IPS-18a (cell line): Measurements from ENCODE around the gene EVI5.

Source experiments
- H3K27ac ChIP-seq: one replicate; pipeline ENCODE4 v1.5.1; 2013; ENCODE audit warnings: low read length
- H3K27me3 ChIP-seq: one replicate; pipeline ENCODE4 v1.6.1; 2013; ENCODE audit warnings: mild to moderate bottlenecking, low read length; ENCODE audit not compliant: control insufficient read depth, insufficient read depth
- H3K36me3 ChIP-seq: one replicate; pipeline ENCODE4 v1.6.1; 2013; ENCODE audit warnings: low read depth, low read length; ENCODE audit not compliant: control insufficient read depth
- H3K4me1 ChIP-seq: one replicate; pipeline ENCODE4 v1.6.1; 2013; ENCODE audit warnings: low read depth, low read length; ENCODE audit not compliant: control insufficient read depth
- H3K4me3 ChIP-seq: one replicate; pipeline ENCODE4 v1.5.1; 2013; ENCODE audit warnings: low read length
- H3K9ac ChIP-seq: one replicate; pipeline ENCODE4 v1.6.1; 2013; ENCODE audit warnings: mild to moderate bottlenecking, low read length, moderate library complexity
- H3K9me3 ChIP-seq: one replicate; pipeline ENCODE4 v1.6.1; 2013; ENCODE audit warnings: low read depth, low read length; ENCODE audit not compliant: control insufficient read depth

EVI5 gene

GRCh38 chr1:92817137-92817697 is 32.3 kb upstream of the EVI5 start:
- Histone ChIP-seq H3K27ac (no peak overlapping the region), H3K36me3 (no peaks in the 10 kb centered on the region), H3K9me3 (no peaks in the 10 kb centered on the region), H3K27me3 (no peaks in the 10 kb centered on the region), H3K9ac (no peak overlapping the region), H3K4me1 (no peaks in the 10 kb centered on the region), H3K4me3 (no peak overlapping the region)

DNA sequence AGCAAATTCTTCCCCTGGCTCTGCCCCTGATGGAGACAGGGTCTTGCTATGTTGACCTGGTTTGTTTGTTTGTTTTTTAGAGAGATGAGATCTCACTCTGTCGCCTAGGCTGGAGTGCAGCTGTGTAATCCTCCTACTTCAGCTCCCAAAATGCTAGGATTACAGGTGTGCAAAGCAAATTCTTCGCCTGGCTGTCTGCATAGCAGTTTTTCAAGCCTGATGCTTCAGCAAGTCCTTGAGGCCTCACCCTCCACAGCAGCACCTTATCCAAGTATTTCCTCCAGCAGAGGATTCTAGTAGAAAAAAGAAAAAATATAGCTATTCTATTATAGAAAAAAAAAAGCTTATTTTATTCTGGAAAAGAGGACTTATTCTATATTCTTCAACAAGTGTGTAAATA is 31.8 kb upstream of the EVI5 start:
- no peaks in the 10 kb centered on the region for H3K4me1 ChIP-seq
- no peaks in the 10 kb centered on the region for H3K36me3 ChIP-seq
- H3K9me3 ChIP-seq, result no peaks in the 10 kb centered on the region
- no peaks in the 10 kb centered on the region for H3K27me3 ChIP-seq
- no peak overlapping the region for H3K9ac ChIP-seq
- no peak overlapping the region for H3K27ac ChIP-seq
- no peak overlapping the region for H3K4me3 ChIP-seq

- Histone ChIP-seq H3K4me1 (no peaks in the 10 kb centered on the region), H3K36me3 (no peaks in the 10 kb centered on the region), H3K27ac (no peak overlapping the region), H3K9ac (no peak overlapping the region), H3K9me3 (no peaks in the 10 kb centered on the region), H3K4me3 (no peak overlapping the region), H3K27me3 (no peaks in the 10 kb centered on the region)
Measured at GRCh38 chr1:92808381-92808780, 23.5 kb upstream of the EVI5 start.

DNA sequence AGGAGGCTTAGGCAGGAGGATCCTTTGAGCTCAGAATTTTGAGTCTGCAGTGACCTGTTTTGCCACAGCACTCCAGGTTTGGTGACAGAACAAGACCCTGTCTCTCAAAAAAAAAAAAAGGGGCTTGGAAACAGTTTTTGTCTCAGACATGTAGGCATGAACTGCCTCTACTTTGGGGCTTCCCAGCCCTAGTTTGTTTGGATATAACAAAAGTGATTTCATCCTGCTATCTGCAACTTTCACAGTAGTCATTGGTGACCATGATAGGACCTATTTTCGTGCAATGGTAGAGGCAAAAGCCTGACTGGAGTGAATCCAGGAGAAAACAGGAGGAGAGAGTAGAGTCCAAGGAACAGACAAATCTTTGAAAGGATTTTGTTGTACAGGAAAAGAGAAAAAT is 20.3 kb upstream of the EVI5 start:
- no peaks in the 10 kb centered on the region for H3K4me1 ChIP-seq
- H3K36me3 ChIP-seq, result no peaks in the 10 kb centered on the region
- no peak overlapping the region for H3K4me3 ChIP-seq
- H3K27me3 ChIP-seq, result no peaks in the 10 kb centered on the region
- H3K27ac ChIP-seq, result no peak overlapping the region
- no peak overlapping the region for H3K9ac ChIP-seq
- H3K9me3 ChIP-seq, result no peaks in the 10 kb centered on the region

GRCh38 chr1:92804721-92805201 is 19.9 kb upstream of the EVI5 start:
- Histone ChIP-seq H3K4me3 (no peak overlapping the region), H3K27ac (no peak overlapping the region), H3K9me3 (no peaks in the 10 kb centered on the region), H3K36me3 (no peaks in the 10 kb centered on the region), H3K27me3 (no peaks in the 10 kb centered on the region), H3K4me1 (no peaks in the 10 kb centered on the region), H3K9ac (no peak overlapping the region)

DNA sequence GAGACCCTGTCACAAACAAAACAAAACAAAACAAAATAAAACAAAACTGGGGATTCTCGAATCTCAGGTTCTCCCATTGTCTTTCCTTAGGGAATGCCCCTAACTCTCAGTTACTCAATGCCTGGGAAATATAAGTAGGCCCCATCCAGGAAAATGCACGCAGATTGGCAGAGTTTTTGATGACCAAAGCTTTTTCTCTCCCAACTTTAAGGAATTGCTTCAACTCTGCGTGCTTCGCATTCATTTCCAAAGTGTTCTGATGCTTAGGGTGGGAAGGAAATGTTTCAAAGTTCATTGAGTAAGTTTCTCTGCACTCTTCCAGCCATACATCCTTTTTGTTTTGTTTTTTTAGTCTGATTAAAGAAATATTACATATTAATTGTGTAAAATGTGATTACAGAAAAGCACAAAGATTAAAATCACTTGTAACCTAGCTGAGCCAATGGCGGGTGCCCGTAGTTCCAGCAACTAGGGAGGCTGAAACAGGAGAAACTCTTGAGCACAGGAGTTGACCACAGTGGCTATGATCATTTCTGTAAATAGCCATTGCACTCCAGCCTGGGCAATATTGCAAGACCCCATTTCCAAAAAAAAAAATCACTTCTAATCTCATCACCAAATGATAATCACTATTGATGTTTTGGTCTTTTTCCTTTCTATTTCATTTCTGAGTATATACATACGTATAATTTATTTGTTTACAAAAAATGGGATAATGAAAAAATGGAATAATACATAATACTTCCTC is 18.4 kb upstream of the EVI5 start:
- H3K27me3 ChIP-seq, result no peaks in the 10 kb centered on the region
- no peak overlapping the region for H3K27ac ChIP-seq
- no peak overlapping the region for H3K9ac ChIP-seq

GRCh38 chr1:92797961-92798360 is 13.1 kb upstream of the EVI5 start:
- H3K4me3 ChIP-seq, result no peak overlapping the region
- no peak overlapping the region for H3K9ac ChIP-seq
- no peak overlapping the region for H3K27ac ChIP-seq
- peaks cover under 1% of the 10 kb centered on the region for H3K4me1 ChIP-seq
- no peaks in the 10 kb centered on the region for H3K9me3 ChIP-seq
- no peaks in the 10 kb centered on the region for H3K27me3 ChIP-seq
- no peaks in the 10 kb centered on the region for H3K36me3 ChIP-seq

More for the DNA sequence above, 18.4 kb upstream of the EVI5 start:
- H3K4me1 ChIP-seq, result no peaks in the 10 kb centered on the region
- no peaks in the 10 kb centered on the region for H3K9me3 ChIP-seq
- no peak overlapping the region for H3K4me3 ChIP-seq
- H3K36me3 ChIP-seq, result no peaks in the 10 kb centered on the region

GRCh38 chr1:92797297-92797696 is 12.4 kb upstream of the EVI5 start:
- no peaks in the 10 kb centered on the region for H3K27me3 ChIP-seq
- no peaks in the 10 kb centered on the region for H3K36me3 ChIP-seq
- H3K9ac ChIP-seq, result no peak overlapping the region
- H3K4me3 ChIP-seq, result no peak overlapping the region
- peaks cover 7% of the 10 kb centered on the region for H3K4me1 ChIP-seq
- no peaks in the 10 kb centered on the region for H3K9me3 ChIP-seq
- H3K27ac ChIP-seq, result no peak overlapping the region

DNA sequence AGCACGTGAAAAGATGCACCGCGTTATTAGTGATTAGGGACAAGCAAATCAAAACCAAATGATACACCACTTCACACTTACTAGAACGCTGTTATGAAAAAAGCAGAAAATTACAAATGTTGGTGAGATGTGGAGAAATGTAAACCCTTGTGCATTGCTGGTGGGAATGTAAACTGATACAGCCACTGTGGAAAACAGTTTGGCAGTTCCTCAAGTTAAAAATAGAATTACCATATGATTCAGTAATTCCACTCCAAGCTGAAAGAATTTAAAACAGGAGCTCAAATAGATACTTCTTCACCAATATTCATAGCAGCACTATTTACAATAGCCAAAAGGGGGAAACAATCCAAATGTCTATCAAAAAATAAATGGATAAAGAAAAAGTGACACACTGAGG is 10.3 kb upstream of the EVI5 start:
- no peak overlapping the region for H3K9ac ChIP-seq
- no peak overlapping the region for H3K4me3 ChIP-seq
- H3K9me3 ChIP-seq, result no peaks in the 10 kb centered on the region
- no peak overlapping the region for H3K27ac ChIP-seq
- H3K4me1 ChIP-seq, result peaks cover 17% of the 10 kb centered on the region
- H3K36me3 ChIP-seq, result no peaks in the 10 kb centered on the region
- no peaks in the 10 kb centered on the region for H3K27me3 ChIP-seq

- Histone ChIP-seq H3K36me3 (no peaks in the 10 kb centered on the region), H3K27me3 (peaks cover under 1% of the 10 kb centered on the region), H3K4me3 (peak overlapping the region; percentile 39), H3K27ac (no peak overlapping the region), H3K9me3 (no peaks in the 10 kb centered on the region), H3K9ac (peak overlapping the region; percentile 47), H3K4me1 (peaks cover 17% of the 10 kb centered on the region)
Measured at GRCh38 chr1:92792340-92792782, 7.5 kb upstream of the EVI5 start.

DNA sequence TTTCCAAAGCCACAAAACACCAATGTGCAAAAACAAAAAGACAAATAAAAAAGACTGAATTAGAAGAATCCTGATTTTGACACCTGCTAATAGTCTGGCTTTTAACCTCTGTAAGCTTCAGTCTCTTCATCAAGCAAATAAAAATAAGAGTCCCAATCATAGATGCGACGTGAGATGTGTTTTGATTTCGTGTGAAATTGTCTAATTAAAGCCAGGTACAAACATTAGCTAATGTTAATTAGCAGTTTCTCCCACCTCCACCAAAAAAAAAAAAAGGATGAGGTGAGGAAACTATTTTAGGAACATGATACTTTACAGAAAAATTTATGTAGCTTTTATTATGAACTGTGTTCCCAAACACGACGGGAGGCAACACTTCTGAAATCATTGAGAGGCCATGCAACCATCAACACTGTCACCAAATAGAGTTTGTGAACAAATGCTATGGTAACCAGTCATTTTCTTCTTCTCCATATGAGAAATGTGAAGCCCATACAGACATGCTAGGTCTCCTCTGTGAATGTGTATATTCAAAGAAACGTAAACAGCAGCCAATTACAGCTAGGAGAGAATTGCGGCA is 6.7 kb upstream of the EVI5 start:
- peak overlapping the region; percentile 39 for H3K4me3 ChIP-seq
- H3K27me3 ChIP-seq, result peaks cover 8% of the 10 kb centered on the region
- peak overlapping the region; percentile 47 for H3K9ac ChIP-seq
- H3K27ac ChIP-seq, result peak overlapping the region; percentile 79
- H3K9me3 ChIP-seq, result no peaks in the 10 kb centered on the region
- H3K36me3 ChIP-seq, result no peaks in the 10 kb centered on the region
- H3K4me1 ChIP-seq, result peaks cover 17% of the 10 kb centered on the region
